GM12865 (cell line): ENCODE measurements around the gene CCND2.

Source experiments
- DNase-seq: peaks from one replicate; pipeline ENCODE4 v3.0.0; 2010; ENCODE audit warnings: low read depth
- H3K4me3 ChIP-seq: 2 replicates; pipeline ENCODE4 v1.5.1; 2011; ENCODE audit warnings: mild to moderate bottlenecking, low read depth, low read length, control low read depth
- CTCF ChIP-seq: IDR thresholded peaks from 2 replicates; pipeline ENCODE4 v1.5.1; 2011; ENCODE audit warnings: low read length, control low read depth, low read depth, inconsistent platforms; ENCODE audit not compliant: insufficient read depth; ENCODE audit errors: missing control alignments

Gene CCND2

GRCh38 chr12:4292341-4293073 is 18.9 kb downstream of the CCND2 start:
- TF ChIP-seq CTCF = no peak
- DNase-seq = no peak
- H3K4me3 ChIP-seq = no peak overlapping the region

- no peak overlapping the region for H3K4me3 ChIP-seq
- no peak for TF ChIP-seq CTCF
- no peak for DNase-seq
These were observed 19.9 kb downstream of the CCND2 start for GRCh38 chr12:4293299-4293965.

GRCh38 chr12:4293966-4294505 is 20.5 kb downstream of the CCND2 start:
- no peak for DNase-seq
- no peak overlapping the region for H3K4me3 ChIP-seq
- TF ChIP-seq CTCF = no peak

GRCh38 chr12:4296751-4297150 is 23.2 kb downstream of the CCND2 start:
- no peak for TF ChIP-seq CTCF
- DNase-seq = no peak

GRCh38 chr12:4297617-4298016 is 24.1 kb downstream of the CCND2 start:
- no peak for TF ChIP-seq CTCF
- H3K4me3 ChIP-seq = no peak overlapping the region
- no peak for DNase-seq

More at GRCh38 chr12:4296751-4297150, 23.2 kb downstream of the CCND2 start:
- no peak overlapping the region for H3K4me3 ChIP-seq

- no peak for TF ChIP-seq CTCF
- DNase-seq = no peak
- H3K4me3 ChIP-seq = no peak overlapping the region
These were observed 27.3 kb downstream of the CCND2 start for GRCh38 chr12:4300883-4301282.

- TF ChIP-seq CTCF = no peak
- H3K4me3 ChIP-seq = no peak overlapping the region
- DNase-seq = no peak
These were observed 28.5 kb downstream of the CCND2 start for GRCh38 chr12:4301932-4302501.
